ENCODE data around the gene NMRAL1. TPM values are rescaled to one million over a fixed set of nuclear protein-coding genes. Genes with fewer than 3 reads are reported as not detected.
A peak's percentile ranks its signal among the peaks of the same experiment; 100 is the strongest.

The NMRAL1 gene
- total RNA-seq, 3 donors from 2014 or later (not counting 1 experiment from before 2014, with no cell fraction given), result 66.6 to 71.2 (median 69.8) TPM

DNA sequence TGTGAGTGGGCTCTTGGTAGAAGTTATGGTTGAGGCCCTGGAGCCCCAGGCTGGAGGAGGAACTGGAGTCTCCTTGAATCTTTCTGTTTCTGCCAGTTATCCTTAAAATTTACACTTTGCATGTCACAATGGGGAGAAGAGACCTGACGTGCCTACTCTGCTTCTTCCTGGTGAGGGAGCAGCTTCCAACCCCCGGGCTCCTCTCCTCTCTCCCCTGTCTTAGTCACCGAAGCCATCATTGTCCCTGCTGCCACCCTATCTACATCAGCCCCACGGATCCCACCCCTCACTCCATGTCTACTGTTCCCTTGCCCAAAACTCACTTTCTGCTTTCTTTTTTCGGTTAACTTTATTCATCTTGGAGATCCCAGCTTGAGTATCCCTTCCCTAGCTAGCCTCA lies 31.2 kb downstream of the NMRAL1 start:
- no peak overlapping the region for H3K4me3 Mint-ChIP-seq
- Histone ChIP-seq H3K27me3 (ENCODE audit: control insufficient read depth, insufficient read depth, low read length) (no peaks in the 10 kb centered on the region), H3K9me3 (ENCODE audit: control insufficient read depth, insufficient read depth, low read length) (no peaks in the 10 kb centered on the region), H3K4me3 (ENCODE audit: low read length) (no peak overlapping the region), H3K4me1 (ENCODE audit: control insufficient read depth, insufficient read depth, low read length) (peaks cover 3% of the 10 kb centered on the region), H3K36me3 (ENCODE audit: control insufficient read depth, insufficient read depth, low read length) (peaks cover 80% of the 10 kb centered on the region), H3K27ac (ENCODE audit: low read length) (no peak overlapping the region)
- DNase-seq, result no peak
- H3K9me3 Mint-ChIP-seq, result no peaks in the 10 kb centered on the region
- H3K36me3 Mint-ChIP-seq, result peaks cover 9% of the 10 kb centered on the region
- 85% methylated on average over 5 of the region's 5 CpGs for WGBS (ENCODE audit: insufficient coverage)
- intact Hi-C loops (cut with micrococcal nuclease), result no loop called here
- H3K27me3 Mint-ChIP-seq (ENCODE audit: low read depth in 2 of 2), result no peaks in the 10 kb centered on the region
- H3K4me1 Mint-ChIP-seq, result no peaks in the 10 kb centered on the region
- TF ChIP-seq, protein P1, sequence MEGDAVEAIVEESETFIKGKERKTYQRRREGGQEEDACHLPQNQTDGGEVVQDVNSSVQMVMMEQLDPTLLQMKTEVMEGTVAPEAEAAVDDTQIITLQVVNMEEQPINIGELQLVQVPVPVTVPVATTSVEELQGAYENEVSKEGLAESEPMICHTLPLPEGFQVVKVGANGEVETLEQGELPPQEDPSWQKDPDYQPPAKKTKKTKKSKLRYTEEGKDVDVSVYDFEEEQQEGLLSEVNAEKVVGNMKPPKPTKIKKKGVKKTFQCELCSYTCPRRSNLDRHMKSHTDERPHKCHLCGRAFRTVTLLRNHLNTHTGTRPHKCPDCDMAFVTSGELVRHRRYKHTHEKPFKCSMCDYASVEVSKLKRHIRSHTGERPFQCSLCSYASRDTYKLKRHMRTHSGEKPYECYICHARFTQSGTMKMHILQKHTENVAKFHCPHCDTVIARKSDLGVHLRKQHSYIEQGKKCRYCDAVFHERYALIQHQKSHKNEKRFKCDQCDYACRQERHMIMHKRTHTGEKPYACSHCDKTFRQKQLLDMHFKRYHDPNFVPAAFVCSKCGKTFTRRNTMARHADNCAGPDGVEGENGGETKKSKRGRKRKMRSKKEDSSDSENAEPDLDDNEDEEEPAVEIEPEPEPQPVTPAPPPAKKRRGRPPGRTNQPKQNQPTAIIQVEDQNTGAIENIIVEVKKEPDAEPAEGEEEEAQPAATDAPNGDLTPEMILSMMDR (IDR thresholded peaks at IDR 0.05), result no peak
- no peak overlapping the region for H3K27ac Mint-ChIP-seq
- ATAC-seq, result no peak

GRCh38 chr16:4442371-4442770 lies 32.1 kb downstream of the NMRAL1 start:
- Histone ChIP-seq H3K36me3 (ENCODE audit: control insufficient read depth, insufficient read depth, low read length) (peaks cover 81% of the 10 kb centered on the region), H3K27me3 (ENCODE audit: control insufficient read depth, insufficient read depth, low read length) (no peaks in the 10 kb centered on the region), H3K4me3 (ENCODE audit: low read length) (no peak overlapping the region), H3K4me1 (ENCODE audit: control insufficient read depth, insufficient read depth, low read length) (peaks cover 3% of the 10 kb centered on the region), H3K9me3 (ENCODE audit: control insufficient read depth, insufficient read depth, low read length) (no peaks in the 10 kb centered on the region), H3K27ac (ENCODE audit: low read length) (no peak overlapping the region)
- ATAC-seq (no peak), DNase-seq (no peak)
- Mint-ChIP-seq H3K27me3 (ENCODE audit: low read depth in 2 of 2) (no peaks in the 10 kb centered on the region), H3K27ac (no peak overlapping the region), H3K9me3 (no peaks in the 10 kb centered on the region), H3K36me3 (peaks cover 9% of the 10 kb centered on the region), H3K4me1 (no peaks in the 10 kb centered on the region), H3K4me3 (no peak overlapping the region)
- WGBS (ENCODE audit: insufficient coverage), result 96% methylated on average over 11 of the region's 11 CpGs
- TF ChIP-seq, protein P1 (IDR thresholded peaks at IDR 0.05), result no peak
- intact Hi-C loops (cut with micrococcal nuclease), result no loop called here

GRCh38 chr16:4437366-4437765 lies 37.1 kb downstream of the NMRAL1 start:
- Mint-ChIP-seq H3K36me3 (peaks cover 22% of the 10 kb centered on the region), H3K9me3 (no peaks in the 10 kb centered on the region), H3K27ac (no peak overlapping the region), H3K4me1 (peaks cover 4 to 10% of the 10 kb centered on the region in 2 donors), H3K4me3 (no peak overlapping the region), H3K27me3 (ENCODE audit: low read depth in 2 of 2) (no peaks in the 10 kb centered on the region)
- no peak overlapping the region for H3K27ac ChIP-seq (ENCODE audit: low read length)
- H3K4me1 ChIP-seq (ENCODE audit: control insufficient read depth, insufficient read depth, low read length), result peaks cover 3% of the 10 kb centered on the region
- H3K27me3 ChIP-seq (ENCODE audit: control insufficient read depth, insufficient read depth, low read length), result no peaks in the 10 kb centered on the region
- DNase-seq (no peak), ATAC-seq (no peak)
- H3K36me3 ChIP-seq (ENCODE audit: control insufficient read depth, insufficient read depth, low read length), result peaks cover 65% of the 10 kb centered on the region
- H3K4me3 ChIP-seq (ENCODE audit: low read length), result no peak overlapping the region
- 98% methylated on average over 3 of the region's 3 CpGs for WGBS (ENCODE audit: insufficient coverage)
- TF ChIP-seq, protein P1 (IDR thresholded peaks at IDR 0.05), result no peak
- no peaks in the 10 kb centered on the region for H3K9me3 ChIP-seq (ENCODE audit: control insufficient read depth, insufficient read depth, low read length)
- intact Hi-C loops (cut with micrococcal nuclease), result no loop called here

DNA sequence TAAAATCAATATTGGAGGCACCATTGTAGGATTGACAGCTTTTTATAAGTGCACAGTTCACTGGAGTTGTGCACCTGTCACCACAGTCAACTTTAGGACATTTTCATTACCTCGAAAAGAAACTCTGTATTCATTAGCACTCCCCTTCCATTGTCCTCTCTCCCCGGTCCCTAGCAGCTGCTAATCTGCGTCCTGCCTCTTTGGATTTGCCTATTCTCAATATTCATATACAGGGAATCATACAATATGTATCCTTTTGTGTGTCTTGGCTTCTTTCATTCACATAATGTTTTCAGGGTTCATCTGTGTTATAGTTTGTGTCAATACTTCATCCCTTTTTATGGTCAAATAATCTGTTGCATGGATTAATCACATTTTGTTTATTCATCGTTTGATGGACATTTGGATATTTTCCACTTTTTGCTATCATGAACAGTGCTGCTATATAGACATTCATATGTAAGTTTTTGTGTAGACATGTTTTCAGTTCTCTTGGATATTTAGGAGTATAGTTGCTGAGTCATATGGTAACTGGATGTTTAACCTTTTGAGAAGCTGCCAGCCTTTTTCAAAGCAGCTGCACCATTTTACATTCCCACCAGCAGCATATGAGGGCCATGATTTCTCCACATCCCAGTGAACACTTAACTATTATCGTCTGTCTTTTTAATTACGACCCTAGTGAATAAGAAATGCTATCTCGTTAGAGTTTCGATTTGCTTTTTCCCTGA lies 38.9 kb downstream of the NMRAL1 start:
- Mint-ChIP-seq H3K9me3 (no peaks in the 10 kb centered on the region), H3K4me1 (peaks cover 4 to 16% of the 10 kb centered on the region in 2 donors), H3K27ac (peak overlapping the region in 1 of 2 donors; percentile 13), H3K4me3 (no peak overlapping the region), H3K27me3 (ENCODE audit: low read depth in 2 of 2) (no peaks in the 10 kb centered on the region), H3K36me3 (peaks cover 13% of the 10 kb centered on the region)
- ATAC-seq (no peak), DNase-seq (no peak)
- no peaks in the 10 kb centered on the region for H3K27me3 ChIP-seq (ENCODE audit: control insufficient read depth, insufficient read depth, low read length)
- TF ChIP-seq, protein P1 (IDR thresholded peaks at IDR 0.05), result no peak
- WGBS (ENCODE audit: insufficient coverage), result 92% methylated on average over 7 of the region's 8 CpGs
- no peaks in the 10 kb centered on the region for H3K9me3 ChIP-seq (ENCODE audit: control insufficient read depth, insufficient read depth, low read length)
- H3K4me3 ChIP-seq (ENCODE audit: low read length), result no peak overlapping the region
- intact Hi-C loops (cut with micrococcal nuclease), result no loop called here
- H3K36me3 ChIP-seq (ENCODE audit: control insufficient read depth, insufficient read depth, low read length), result peaks cover 55% of the 10 kb centered on the region
- H3K27ac ChIP-seq (ENCODE audit: low read length), result no peak overlapping the region
- H3K4me1 ChIP-seq (ENCODE audit: control insufficient read depth, insufficient read depth, low read length), result peaks cover 3% of the 10 kb centered on the region
